Ovary (tissue), 9 donors: ENCODE measurements around the gene KCTD3. TPM values are rescaled to one million over a fixed set of nuclear protein-coding genes. Genes with fewer than 3 reads are reported as not detected.

Experiments used
- DNase-seq, 5 donors: peaks; one replicate each; pipeline ENCODE4 v3.0.0-alpha.2; 2019 to 2020
- H3K27ac ChIP-seq, 2 donors: fragments of 200-600 bp; one replicate each; pipeline versions ENCODE4 v1.5.1 to v1.8.0; 2019 to 2022
- H3K27me3 ChIP-seq: fragments of 200-600 bp; one replicate; pipeline ENCODE4 v1.8.0; 2022
- H3K36me3 ChIP-seq: fragments of 200-600 bp; sonication (generic); one replicate; pipeline ENCODE4 v1.5.1; 2019
- H3K4me1 ChIP-seq: one replicate; pipeline ENCODE4 v1.8.1; 2013; ENCODE audit warnings: mild to moderate bottlenecking, moderate library complexity; ENCODE audit not compliant: insufficient read depth
- H3K4me3 ChIP-seq: fragments of 200-600 bp; sonication (generic); one replicate; pipeline ENCODE4 v1.5.1; 2017
- H3K9me3 ChIP-seq, 2 donors: fragments of 200-600 bp in 1 of 2; sonication (generic) in 1 of 2; one replicate each; pipeline versions ENCODE4 v1.5.1 to v1.8.1; 2013 to 2019; ENCODE audit warnings: mild to moderate bottlenecking in 1 of 2, moderate library complexity in 1 of 2
- CTCF ChIP-seq, 3 donors: fragments of 450-650 bp in 2 of 3; fragments of 200-600 bp in 1 of 3; IDR thresholded peaks; one replicate each; pipeline versions ENCODE4 v1.5.1 to v1.8.0; 2016 to 2022; ENCODE audit warnings: antibody characterized with exemption in 3 of 3, mild to moderate bottlenecking in 1 of 3
- EP300 ChIP-seq: sonication (generic); formaldehyde crosslinking; IDR thresholded peaks from one replicate; pipeline ENCODE4 v1.6.1; 2017; ENCODE audit warnings: antibody characterized with exemption
- POLR2A ChIP-seq: fragments of 450-650 bp; IDR thresholded peaks from one replicate; pipeline ENCODE4 v1.6.1; 2017; ENCODE audit warnings: antibody characterized with exemption, mild to moderate bottlenecking, moderate library complexity
- WGBS, 3 donors: extraction: QIAGEN DNeasy Blood & Tissue Kit in 1 of 3; methylation state at CpG; one replicate each; pipeline versions ENCODE4 v1.1.5 to v1.1.7; 2013 to 2017; 5-methylcytosine and 5-hydroxymethylcytosine counted together
- intact Hi-C, 4 donors: fragments of 100-400 bp; cut with DNase I; formaldehyde crosslinking; loops; one replicate each; pipeline versions ENCODE4 v1.11.0 to v1.15.1; 2022 to 2023
- polyA plus RNA-seq, 2 donors: library from polyadenylated mRNA; stranded (reverse); fragments of 200-250 nt in 1 of 2; fragments of 350-450 nt in 1 of 2; fragmentation: Illumina TruSeq in 1 of 2; extraction: RNeasy Lipid Tissue Mini Kit (QIAGEN cat#74804) in 1 of 2; gene quantifications; one replicate each; pipeline ENCODE4 v1.2.3, GENCODE V29; 2013 to 2014
- total RNA-seq, 7 donors: library from RNA; depleted of rRNA in 2 of 7; stranded (reverse); fragments of >200 nt in 2 of 7; fragmentation: NEBNext Ultra II Directional in 3 of 7; extraction: Animal tissue kit (Norgen Biotek cat#: 25700) in 3 of 7; gene quantifications; one replicate each; pipeline versions ENCODE4 v1.1.0 to v1.2.4, GENCODE V29; 2016 to 2023
- donor health status: DM: no; HTN: no; CAD: no; lungs with moderate emphysema.
- donor health status: DM: no; HTN: no; CAD: no.
- donor health status: Bipolar disorder and iron deficiency.
- donor health status: DM: yes; HTN: yes; CAD: no.
- donor health status: DM: no; HTN: no; CAD: no.
- donor health status: DM: yes; HTN: yes; CAD: no.

KCTD3 gene
- total and polyA plus RNA-seq, 9 donors: 23.8 to 39.1 (median 28.9) TPM

GRCh38 chr1:215542301-215542700 lies 24.8 kb upstream of the KCTD3 start:
- no peak for DNase-seq
- Histone ChIP-seq H3K4me1 (no peaks in the 10 kb centered on the region), H3K27ac (no peak overlapping the region), H3K4me3 (no peak overlapping the region), H3K27me3 (no peaks in the 10 kb centered on the region), H3K36me3 (no peaks in the 10 kb centered on the region), H3K9me3 (no peaks in the 10 kb centered on the region)
- TF ChIP-seq POLR2A: no peak
- TF ChIP-seq CTCF (IDR thresholded peaks at IDR 0.05): no peak
- no peak for TF ChIP-seq EP300
- WGBS, 3 donors: 84 to 85% (median 85%) methylated on average over 1 of the region's 1 CpG
- intact Hi-C loops: no loop called here

- no peak overlapping the region for H3K4me3 ChIP-seq
- no peaks in the 10 kb centered on the region for H3K4me1 ChIP-seq
- H3K27ac ChIP-seq: no peak overlapping the region
- H3K9me3 ChIP-seq: no peaks in the 10 kb centered on the region
- WGBS, 3 donors: 76 to 94% (median 92%) methylated on average over 2 of the region's 2 CpGs
- intact Hi-C loops: no loop called here
- TF ChIP-seq POLR2A (no peak), EP300 (no peak), CTCF (IDR thresholded peaks at IDR 0.05) (no peak)
- no peak for DNase-seq
- no peaks in the 10 kb centered on the region for H3K36me3 ChIP-seq
- H3K27me3 ChIP-seq: no peaks in the 10 kb centered on the region
Measured at GRCh38 chr1:215543191-215543606, 23.9 kb upstream of the KCTD3 start.

GRCh38 chr1:215543806-215544205 lies 23.3 kb upstream of the KCTD3 start:
- Histone ChIP-seq H3K4me1 (no peaks in the 10 kb centered on the region), H3K27ac (no peak overlapping the region), H3K27me3 (no peaks in the 10 kb centered on the region), H3K9me3 (no peaks in the 10 kb centered on the region), H3K4me3 (no peak overlapping the region), H3K36me3 (no peaks in the 10 kb centered on the region)
- intact Hi-C loops: no loop called here
- TF ChIP-seq EP300 (no peak), POLR2A (no peak), CTCF (IDR thresholded peaks at IDR 0.05) (no peak)
- 94 to 98% (median 97%) methylated on average over 2 of the region's 2 CpGs for WGBS, 3 donors
- no peak for DNase-seq

GRCh38 chr1:215544566-215544965 lies 22.5 kb upstream of the KCTD3 start:
- Histone ChIP-seq H3K4me1 (no peaks in the 10 kb centered on the region), H3K36me3 (no peaks in the 10 kb centered on the region), H3K27ac (no peak overlapping the region), H3K9me3 (no peaks in the 10 kb centered on the region), H3K4me3 (no peak overlapping the region), H3K27me3 (no peaks in the 10 kb centered on the region)
- 75 to 83% (median 77%) methylated on average over 5 of the region's 5 CpGs for WGBS, 3 donors
- DNase-seq: no peak
- intact Hi-C loops: no loop called here
- TF ChIP-seq POLR2A: no peak
- TF ChIP-seq EP300: no peak
- no peak for TF ChIP-seq CTCF (IDR thresholded peaks at IDR 0.05)

- Histone ChIP-seq H3K27ac (no peak overlapping the region), H3K36me3 (no peaks in the 10 kb centered on the region), H3K4me1 (no peaks in the 10 kb centered on the region), H3K27me3 (no peaks in the 10 kb centered on the region), H3K9me3 (no peaks in the 10 kb centered on the region), H3K4me3 (no peak overlapping the region)
- intact Hi-C loops: no loop called here
- no peak for DNase-seq
- no peak for TF ChIP-seq CTCF (IDR thresholded peaks at IDR 0.05)
- no peak for TF ChIP-seq POLR2A
- TF ChIP-seq EP300: no peak
Measured at GRCh38 chr1:215545096-215545495, 22.0 kb upstream of the KCTD3 start.
